GM10266 (cell line): Measurements from ENCODE around the gene ARHGAP42.
"Not testable (repeated sequence)": the region's sequence is repeated elsewhere in the genome, so short reads cannot be mapped to it uniquely, and the experiment has no call there.

Source experiments
- DNase-seq: peaks from one replicate; pipeline ENCODE4 v3.0.0; 2012; ENCODE audit errors: extremely low spot score
- TF ChIP-seq, protein P1 (sequence below): IDR thresholded peaks from 2 replicates; pipeline ENCODE4 v1.5.1; 2012; ENCODE audit warnings: mild to moderate bottlenecking, low read depth; ENCODE audit not compliant: control insufficient read depth, insufficient read depth; ENCODE audit errors: missing control alignments

Gene ARHGAP42

DNA sequence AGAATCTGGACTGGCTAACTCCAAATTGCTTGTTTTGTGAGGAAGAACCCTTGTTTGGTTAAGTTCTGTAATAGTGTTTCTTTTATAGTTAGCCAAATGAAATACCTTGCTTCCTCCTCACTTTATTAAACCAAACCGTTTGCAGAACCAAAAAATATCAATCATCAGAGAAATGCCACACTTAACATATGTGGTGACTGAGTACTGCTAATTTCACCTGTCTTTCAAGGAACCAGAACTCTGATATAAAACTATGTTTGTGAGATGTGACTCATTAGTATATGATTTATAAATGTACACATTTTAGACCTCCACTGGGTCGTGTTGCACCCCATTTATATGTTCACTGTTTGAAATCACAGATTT lies 322.6 kb downstream of the ARHGAP42 start:
- TF ChIP-seq, protein P1, sequence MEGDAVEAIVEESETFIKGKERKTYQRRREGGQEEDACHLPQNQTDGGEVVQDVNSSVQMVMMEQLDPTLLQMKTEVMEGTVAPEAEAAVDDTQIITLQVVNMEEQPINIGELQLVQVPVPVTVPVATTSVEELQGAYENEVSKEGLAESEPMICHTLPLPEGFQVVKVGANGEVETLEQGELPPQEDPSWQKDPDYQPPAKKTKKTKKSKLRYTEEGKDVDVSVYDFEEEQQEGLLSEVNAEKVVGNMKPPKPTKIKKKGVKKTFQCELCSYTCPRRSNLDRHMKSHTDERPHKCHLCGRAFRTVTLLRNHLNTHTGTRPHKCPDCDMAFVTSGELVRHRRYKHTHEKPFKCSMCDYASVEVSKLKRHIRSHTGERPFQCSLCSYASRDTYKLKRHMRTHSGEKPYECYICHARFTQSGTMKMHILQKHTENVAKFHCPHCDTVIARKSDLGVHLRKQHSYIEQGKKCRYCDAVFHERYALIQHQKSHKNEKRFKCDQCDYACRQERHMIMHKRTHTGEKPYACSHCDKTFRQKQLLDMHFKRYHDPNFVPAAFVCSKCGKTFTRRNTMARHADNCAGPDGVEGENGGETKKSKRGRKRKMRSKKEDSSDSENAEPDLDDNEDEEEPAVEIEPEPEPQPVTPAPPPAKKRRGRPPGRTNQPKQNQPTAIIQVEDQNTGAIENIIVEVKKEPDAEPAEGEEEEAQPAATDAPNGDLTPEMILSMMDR = no peak
- DNase-seq = no peak

- TF ChIP-seq, protein P1 = no peak
- DNase-seq = no peak
These were observed 323.8 kb downstream of the ARHGAP42 start for GRCh38 chr11:101010899-101011298.

- no peak for DNase-seq
- TF ChIP-seq, protein P1 = no peak
These were observed 324.8 kb downstream of the ARHGAP42 start for GRCh38 chr11:101011881-101012280.

DNA sequence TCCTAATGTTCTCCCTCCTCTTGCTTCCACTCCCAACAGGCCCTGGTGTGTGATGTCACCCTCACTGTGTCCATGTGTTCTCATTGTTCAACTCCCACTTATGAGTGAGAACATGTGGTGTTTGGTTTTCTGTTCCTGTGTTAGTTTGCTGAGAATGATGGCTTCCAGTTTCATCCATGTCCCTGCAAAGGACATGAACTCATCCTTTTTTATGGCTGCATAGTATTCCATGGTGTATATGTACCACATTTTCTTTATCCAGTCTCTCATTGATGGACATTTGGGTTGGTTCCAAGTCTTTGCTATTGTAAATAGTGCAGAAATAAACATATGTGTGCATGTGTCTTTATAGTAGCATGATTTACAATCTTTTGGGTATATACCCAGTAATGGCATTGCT lies 326.6 kb downstream of the ARHGAP42 start:
- not testable (repeated sequence) for DNase-seq

DNA sequence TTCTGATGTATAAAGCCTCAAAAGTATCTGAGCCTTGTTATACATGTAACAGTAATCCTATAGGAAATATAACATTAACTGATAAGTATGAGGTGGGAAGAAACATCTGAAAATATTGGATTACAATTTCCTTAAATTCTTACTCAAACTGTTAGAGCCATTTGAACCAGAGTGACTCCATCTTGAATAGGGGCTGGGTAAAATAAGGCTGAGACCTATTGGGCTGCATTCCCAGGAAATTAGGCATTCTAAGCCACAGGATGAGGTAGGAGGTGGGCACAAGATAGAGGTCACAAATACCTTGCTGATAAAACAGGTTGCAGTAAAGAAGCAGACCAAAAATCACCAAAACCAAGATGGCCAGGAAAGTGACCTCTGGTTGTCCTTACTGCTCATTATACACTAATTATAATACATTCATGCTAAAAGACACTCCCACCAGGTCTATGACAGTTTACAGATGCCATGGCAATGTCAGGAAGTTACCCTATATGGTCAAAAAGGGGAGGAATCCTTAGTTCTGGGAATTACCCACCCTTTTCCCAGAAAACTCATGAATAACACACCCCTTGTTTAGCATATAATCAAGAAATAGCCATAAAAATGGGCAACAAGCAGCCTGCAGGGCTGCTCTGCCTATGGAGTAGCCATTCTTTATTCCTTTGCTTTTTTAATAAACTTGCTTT lies 327.7 kb downstream of the ARHGAP42 start:
- DNase-seq = no peak
- TF ChIP-seq, protein P1 = no peak

DNA sequence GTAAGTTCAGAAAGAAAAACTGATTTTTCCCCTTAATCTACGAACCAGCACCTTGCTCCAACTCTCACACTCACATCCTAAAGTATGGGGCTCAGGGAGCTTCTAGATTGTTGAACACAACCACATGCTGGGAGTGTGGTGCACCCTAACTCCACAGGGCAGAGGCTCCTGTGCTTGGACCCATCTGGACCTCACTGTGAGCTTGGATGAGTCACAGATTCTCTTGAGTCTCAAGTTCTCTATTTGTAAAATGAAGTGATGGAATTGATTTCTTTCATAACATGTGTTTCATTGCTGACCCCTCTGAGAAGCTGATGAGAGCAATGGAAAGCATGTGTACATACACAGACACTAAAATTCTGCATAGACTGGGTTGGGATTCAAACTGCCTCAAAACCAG lies 332.8 kb downstream of the ARHGAP42 start:
- TF ChIP-seq, protein P1 = no peak
- DNase-seq = no peak

GRCh38 chr11:101022256-101022655 lies 335.2 kb downstream of the ARHGAP42 start:
- TF ChIP-seq, protein P1 = no peak
- no peak for DNase-seq

DNA sequence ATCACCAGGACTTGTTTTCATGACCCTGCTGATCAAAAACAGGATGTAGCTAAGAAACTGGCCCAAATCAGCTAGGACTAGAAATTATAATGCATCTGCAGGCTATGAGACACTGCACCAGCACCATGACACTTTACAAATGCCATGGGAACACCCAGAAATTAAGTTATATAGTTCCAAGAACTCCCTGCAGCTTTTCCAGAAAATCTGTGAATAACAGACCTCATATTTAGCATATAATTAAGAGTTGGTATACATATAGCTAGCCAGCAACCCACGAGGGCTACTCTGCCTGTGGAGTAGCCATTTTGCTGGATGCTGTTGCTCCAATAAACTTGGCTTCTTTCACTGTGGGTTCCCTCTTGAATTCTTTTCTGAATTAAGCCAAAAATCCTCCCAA lies 341.6 kb downstream of the ARHGAP42 start:
- TF ChIP-seq, protein P1 = no peak
- no peak for DNase-seq
